HUES48 (cell line): Measurements from ENCODE around the gene DCXR.

Experiments used
- H3K27ac ChIP-seq: one replicate; pipeline ENCODE4 v1.7.0; 2013; ENCODE audit warnings: low read depth, low read length, inconsistent platforms
- H3K27me3 ChIP-seq: 2 replicates; pipeline ENCODE4 v1.6.1; 2013; ENCODE audit warnings: mild to moderate bottlenecking, low read length; ENCODE audit not compliant: control insufficient read depth, insufficient read depth
- H3K36me3 ChIP-seq: 2 replicates; pipeline ENCODE4 v1.6.1; 2013; ENCODE audit warnings: low read length; ENCODE audit not compliant: control insufficient read depth, insufficient read depth
- H3K4me1 ChIP-seq: 2 replicates; pipeline ENCODE4 v1.6.1; 2013; ENCODE audit warnings: mild to moderate bottlenecking, low read length; ENCODE audit not compliant: control insufficient read depth, insufficient read depth
- H3K4me3 ChIP-seq: 2 replicates; pipeline ENCODE4 v1.5.1; 2013; ENCODE audit warnings: mild to moderate bottlenecking, low read depth, low read length
- H3K9ac ChIP-seq: 2 replicates; pipeline ENCODE4 v1.6.1; 2013; ENCODE audit warnings: mild to moderate bottlenecking, low read depth, low read length, moderate library complexity
- H3K9me3 ChIP-seq: 2 replicates; pipeline ENCODE4 v1.6.1; 2013; ENCODE audit warnings: low read length; ENCODE audit not compliant: control insufficient read depth, insufficient read depth

DCXR gene

DNA sequence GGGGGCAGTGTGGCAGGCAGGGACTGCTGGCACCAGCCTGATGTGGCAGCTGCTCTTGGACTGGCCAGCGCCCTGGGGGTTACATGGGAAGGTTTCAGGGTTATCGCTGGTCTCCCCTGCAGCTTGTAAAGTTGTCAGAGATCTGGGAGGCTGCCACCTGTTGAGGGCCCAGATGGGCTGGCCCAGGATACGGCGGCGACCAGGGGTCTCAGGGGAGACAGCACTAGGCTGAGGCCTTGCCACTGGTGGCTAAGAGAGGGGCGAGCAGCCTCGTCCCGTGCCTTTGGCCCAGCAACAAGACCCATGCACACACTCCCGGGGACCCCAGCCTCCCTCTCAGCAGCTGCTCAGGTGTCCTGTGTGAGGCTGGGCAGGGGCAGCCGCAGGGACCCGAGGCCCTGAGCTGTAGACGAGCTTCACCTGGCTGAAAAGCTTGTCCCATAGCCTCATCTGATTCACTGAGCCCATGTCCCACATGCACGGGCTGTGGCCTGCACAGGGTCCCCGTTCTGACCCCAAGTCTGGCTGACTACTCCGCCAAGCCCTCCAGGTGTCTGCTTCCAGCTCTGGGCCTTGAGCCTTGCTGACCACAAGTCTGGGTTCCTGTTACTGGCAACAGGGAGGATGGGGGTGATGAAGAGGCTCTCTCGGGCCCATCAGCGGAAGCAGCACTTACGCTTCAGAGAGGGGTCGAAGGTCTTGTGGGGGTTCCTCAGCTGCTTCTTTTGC is 21.9 kb upstream of the DCXR start:
- Histone ChIP-seq H3K27me3 (no peaks in the 10 kb centered on the region), H3K27ac (no peak overlapping the region), H3K9me3 (no peaks in the 10 kb centered on the region), H3K4me3 (no peak overlapping the region), H3K4me1 (no peaks in the 10 kb centered on the region), H3K9ac (no peak overlapping the region), H3K36me3 (peaks cover 95% of the 10 kb centered on the region)

DNA sequence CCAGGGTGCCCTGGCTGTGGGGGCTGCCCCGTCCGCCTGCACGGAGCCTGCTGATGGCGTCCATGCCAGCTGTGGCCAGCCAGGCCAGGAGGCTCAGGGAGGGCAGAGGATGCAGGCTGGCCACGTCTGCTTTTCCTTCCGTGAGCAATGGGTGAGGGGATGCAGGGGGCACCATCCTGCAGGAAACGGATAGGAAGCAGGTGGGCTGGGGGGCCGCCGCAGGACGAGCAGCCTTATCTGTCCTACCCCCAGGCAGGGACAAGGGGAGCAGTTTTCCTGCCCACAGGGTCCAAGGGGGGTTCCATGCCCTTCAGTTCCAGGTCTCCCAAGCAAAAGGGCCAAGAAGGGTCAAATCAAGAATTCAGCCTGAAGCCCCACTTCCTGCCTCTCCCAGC is 21.4 kb upstream of the DCXR start:
- H3K27ac ChIP-seq, result no peak overlapping the region
- H3K4me3 ChIP-seq, result no peak overlapping the region
- no peaks in the 10 kb centered on the region for H3K27me3 ChIP-seq
- H3K9me3 ChIP-seq, result no peaks in the 10 kb centered on the region
- no peak overlapping the region for H3K9ac ChIP-seq
- no peaks in the 10 kb centered on the region for H3K4me1 ChIP-seq
- peaks cover 95% of the 10 kb centered on the region for H3K36me3 ChIP-seq

DNA sequence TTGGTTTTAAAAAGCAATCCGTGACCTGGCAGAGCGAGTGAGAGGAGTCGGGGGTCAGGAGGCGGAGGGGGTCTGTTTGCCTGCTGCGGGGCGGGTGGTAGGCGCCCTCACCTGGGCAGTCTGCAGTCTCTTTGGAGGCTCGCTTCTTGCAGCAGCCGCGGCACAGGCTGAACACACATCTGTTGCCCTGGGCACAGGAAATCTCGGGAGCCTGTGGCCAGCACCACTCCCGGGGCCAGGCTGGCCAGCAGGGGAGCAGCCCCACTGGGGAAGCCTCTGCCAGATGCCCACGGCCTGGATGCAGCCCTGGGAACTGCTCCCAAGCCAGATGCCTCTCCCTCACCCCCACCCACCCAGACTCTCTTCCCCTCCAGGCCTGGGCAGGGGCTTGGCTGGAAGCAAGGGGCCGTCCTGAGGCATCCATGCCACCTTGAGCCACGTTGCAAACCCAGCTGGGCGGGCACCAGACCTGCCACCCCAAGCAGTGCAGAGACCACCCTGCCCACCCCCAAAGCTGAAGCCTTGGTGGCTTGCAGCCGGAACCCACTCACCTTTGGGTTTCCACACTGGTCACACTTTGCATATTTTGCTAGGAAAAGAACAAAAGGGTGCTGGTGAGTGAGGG is 20.8 kb upstream of the DCXR start:
- no peaks in the 10 kb centered on the region for H3K27me3 ChIP-seq
- H3K36me3 ChIP-seq, result peaks cover 95% of the 10 kb centered on the region
- no peaks in the 10 kb centered on the region for H3K4me1 ChIP-seq
- no peaks in the 10 kb centered on the region for H3K9me3 ChIP-seq
- no peak overlapping the region for H3K27ac ChIP-seq
- no peak overlapping the region for H3K4me3 ChIP-seq
- H3K9ac ChIP-seq, result no peak overlapping the region

DNA sequence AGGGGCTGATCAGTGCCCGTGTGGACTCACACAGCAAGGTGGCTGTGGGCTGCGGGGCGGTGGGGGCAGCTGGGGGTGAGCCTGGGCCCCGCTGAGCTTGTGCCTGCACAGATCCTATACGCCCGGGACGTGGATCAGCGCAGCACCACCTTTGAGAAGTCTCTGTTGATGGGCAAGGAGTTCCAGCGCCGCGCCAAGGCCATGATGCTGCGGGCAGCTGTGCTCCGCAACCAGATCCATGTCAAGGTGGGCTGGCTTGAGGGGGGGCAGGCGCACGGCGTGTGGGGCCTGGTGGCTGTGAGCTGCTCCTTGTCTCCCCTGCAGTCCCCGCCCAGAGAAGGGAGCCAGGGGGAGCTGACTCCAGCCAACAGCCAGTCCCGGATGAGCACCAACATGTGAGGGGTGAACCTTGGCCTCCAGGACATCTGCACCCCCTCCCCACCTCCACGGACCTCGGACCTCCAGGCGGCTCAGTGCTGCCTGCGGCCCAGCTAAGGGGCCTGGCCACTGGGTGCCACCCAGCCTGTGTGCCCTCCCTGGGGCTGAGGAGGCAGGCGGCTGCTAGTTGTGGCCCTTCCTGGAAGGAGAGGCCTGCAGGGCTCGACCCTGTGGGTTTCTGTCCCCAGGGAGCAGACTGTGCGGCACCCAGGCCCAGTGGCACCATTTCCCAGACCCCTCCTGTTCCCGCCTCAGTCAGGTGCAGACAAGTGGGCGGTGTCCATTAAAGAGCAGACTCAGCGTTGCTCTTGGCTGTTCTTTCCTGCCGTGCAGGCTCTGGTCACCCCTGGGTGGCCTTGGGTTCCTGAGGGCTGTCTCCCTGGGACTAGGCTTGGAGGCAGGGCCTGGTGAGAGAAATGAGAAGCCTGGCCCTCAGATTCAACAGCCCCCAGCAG is 19.5 kb upstream of the DCXR start:
- H3K27me3 ChIP-seq, result no peaks in the 10 kb centered on the region
- H3K4me3 ChIP-seq, result no peak overlapping the region
- no peaks in the 10 kb centered on the region for H3K9me3 ChIP-seq
- H3K36me3 ChIP-seq, result peaks cover 82% of the 10 kb centered on the region
- no peaks in the 10 kb centered on the region for H3K4me1 ChIP-seq
- no peak overlapping the region for H3K9ac ChIP-seq
- H3K27ac ChIP-seq, result no peak overlapping the region

DNA sequence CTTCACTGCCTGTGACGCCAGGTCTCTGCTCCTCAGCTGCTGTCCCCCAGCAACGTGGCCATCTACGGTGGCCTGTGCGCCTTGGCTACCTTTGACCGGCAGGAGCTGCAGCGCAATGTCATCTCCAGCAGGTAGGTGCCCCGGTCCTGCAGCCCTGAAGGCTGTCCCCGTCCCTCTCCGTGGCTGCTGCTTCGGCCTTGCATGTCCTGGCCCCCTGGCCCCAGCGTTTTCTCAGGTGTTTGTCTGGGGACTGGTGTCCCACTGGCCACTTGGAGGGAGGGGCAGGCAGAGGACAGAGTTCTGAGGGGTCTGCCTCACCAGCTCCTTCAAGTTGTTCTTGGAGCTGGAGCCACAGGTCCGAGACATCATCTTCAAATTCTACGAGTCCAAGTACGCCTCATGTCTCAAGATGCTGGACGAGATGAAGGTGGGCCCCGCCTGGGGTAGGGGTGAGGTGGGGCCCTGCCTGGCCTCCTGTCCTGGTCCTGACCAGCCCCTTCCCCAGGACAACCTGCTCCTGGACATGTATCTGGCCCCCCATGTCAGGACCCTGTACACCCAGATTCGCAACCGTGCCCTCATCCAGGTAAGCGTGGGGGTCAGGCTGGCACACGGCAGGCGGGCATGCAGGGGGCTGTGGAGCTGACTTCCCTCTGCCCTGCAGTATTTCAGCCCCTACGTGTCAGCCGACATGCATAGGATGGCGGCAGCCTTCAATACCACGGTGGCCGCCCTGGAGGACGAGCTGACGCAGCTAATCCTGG is 18.6 kb upstream of the DCXR start:
- no peak overlapping the region for H3K4me3 ChIP-seq
- no peak overlapping the region for H3K27ac ChIP-seq
- H3K27me3 ChIP-seq, result no peaks in the 10 kb centered on the region
- H3K9ac ChIP-seq, result no peak overlapping the region
- H3K9me3 ChIP-seq, result no peaks in the 10 kb centered on the region
- no peaks in the 10 kb centered on the region for H3K4me1 ChIP-seq
- H3K36me3 ChIP-seq, result peaks cover 75% of the 10 kb centered on the region

DNA sequence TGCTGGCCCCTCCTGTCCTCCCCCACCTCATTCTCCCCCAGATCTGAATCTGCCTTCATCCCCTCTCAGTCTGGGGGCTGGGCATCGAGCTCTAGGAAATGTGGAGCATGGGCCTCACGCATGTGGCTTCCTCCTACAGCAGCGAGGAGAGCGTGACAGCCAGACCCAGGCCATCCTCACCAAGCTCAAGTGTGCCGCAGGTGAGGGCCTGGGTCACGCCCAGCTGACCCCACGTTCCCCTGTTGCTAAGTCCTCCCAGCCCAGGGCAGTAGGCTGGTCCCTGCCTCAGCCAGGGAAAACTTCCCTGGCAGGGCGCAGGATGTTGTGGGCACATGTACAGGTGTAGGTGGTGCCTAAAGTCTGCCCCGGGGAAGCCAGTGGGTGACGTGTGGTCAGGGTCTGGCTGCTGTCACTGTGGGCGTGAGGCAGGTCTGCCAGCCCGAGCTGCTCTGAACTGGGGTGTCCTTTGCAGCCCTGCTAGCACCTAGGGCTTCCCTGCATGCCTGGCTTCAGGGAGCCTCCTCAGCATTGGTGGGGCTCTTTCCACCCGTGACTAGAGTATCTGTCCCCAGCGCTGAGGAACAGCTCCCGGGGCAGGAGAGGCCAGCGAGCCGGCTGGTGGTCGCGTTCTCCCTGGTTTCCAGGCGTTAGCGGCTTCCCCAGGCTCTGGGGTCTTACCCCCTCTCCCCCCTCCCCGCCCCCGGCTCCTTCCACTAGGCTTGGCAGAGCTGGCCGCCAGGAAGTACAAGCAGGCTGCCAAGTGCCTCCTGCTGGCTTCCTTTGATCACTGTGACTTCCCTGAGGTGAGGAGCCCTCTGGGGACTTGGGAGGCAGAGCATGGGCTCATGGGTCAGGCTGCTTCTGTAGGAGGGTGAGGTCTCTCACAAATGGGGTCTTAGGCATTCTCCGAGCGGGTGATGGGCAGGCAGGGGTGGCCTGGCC is 17.8 kb upstream of the DCXR start:
- H3K36me3 ChIP-seq, result peaks cover 67% of the 10 kb centered on the region
- H3K27me3 ChIP-seq, result no peaks in the 10 kb centered on the region
- H3K4me3 ChIP-seq, result no peak overlapping the region
- no peak overlapping the region for H3K9ac ChIP-seq
- no peak overlapping the region for H3K27ac ChIP-seq
- no peaks in the 10 kb centered on the region for H3K9me3 ChIP-seq
- H3K4me1 ChIP-seq, result no peaks in the 10 kb centered on the region

DNA sequence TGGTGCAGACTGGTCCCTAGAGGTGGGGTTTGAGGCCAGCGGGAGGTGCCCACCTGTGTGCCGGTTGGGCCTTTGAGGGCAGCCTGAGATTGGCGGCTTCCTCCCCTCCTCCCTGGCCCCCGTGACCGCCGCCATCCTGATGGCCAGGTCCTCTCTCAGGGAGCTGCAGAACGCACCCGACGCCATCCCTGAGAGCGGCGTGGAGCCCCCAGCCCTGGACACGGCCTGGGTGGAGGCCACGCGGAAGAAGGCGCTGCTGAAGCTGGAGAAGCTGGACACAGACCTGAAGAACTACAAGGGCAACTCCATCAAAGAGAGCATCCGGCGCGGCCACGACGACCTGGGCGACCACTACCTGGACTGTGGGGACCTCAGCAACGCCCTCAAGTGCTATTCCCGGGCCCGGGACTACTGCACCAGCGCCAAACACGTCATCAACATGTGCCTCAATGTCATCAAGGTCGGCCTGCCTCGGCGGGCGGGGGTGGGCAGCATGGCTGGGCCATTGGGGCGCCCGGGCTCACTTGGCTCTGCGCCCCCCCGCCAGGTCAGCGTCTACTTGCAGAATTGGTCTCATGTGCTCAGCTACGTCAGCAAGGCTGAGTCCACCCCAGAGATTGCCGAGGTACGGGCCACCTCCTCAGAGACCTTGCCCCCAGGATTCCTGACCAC is 17.0 kb upstream of the DCXR start:
- H3K9ac ChIP-seq, result no peak overlapping the region

DNA sequence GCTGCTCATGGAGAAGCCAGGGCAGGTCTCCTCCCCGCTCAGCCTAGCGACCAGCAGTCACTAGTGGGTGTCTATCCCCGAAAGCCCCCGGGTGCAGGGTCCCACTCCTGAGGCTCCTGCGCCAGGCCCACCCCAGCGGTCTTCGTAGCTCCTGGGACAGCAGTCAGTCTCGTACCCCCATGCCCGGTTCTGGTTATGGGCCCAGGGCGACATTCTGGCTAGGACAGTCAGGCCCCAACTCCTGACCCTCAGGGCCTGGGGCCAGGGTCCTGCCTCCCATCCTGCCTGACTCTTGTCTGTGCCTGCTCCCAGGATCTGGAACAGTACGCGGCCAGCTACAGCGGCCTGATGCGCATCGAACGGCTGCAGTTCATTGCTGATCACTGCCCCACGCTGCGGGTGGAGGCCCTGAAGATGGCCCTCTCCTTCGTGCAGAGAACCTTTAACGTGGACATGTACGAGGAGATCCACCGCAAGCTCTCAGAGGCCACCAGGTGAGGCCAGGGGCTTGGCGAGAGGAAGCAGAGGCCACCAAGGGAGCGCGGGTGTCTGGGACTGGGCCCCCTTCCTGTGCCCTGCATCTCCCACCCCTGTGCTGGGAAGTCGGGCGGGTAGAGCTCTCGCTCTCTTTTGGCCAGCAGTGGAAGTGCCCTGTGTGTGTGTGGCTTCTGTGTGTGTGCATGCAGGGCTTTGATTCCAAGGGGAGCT is 16.2 kb upstream of the DCXR start:
- no peaks in the 10 kb centered on the region for H3K27me3 ChIP-seq
- peaks cover 70% of the 10 kb centered on the region for H3K36me3 ChIP-seq
- H3K9me3 ChIP-seq, result no peaks in the 10 kb centered on the region
- no peak overlapping the region for H3K4me3 ChIP-seq
- H3K4me1 ChIP-seq, result no peaks in the 10 kb centered on the region
- no peak overlapping the region for H3K27ac ChIP-seq
- no peak overlapping the region for H3K9ac ChIP-seq

More for the DNA sequence above, 17.0 kb upstream of the DCXR start:
- Histone ChIP-seq H3K9me3 (no peaks in the 10 kb centered on the region), H3K36me3 (peaks cover 67% of the 10 kb centered on the region), H3K27me3 (no peaks in the 10 kb centered on the region), H3K27ac (no peak overlapping the region), H3K4me3 (no peak overlapping the region), H3K4me1 (no peaks in the 10 kb centered on the region)

DNA sequence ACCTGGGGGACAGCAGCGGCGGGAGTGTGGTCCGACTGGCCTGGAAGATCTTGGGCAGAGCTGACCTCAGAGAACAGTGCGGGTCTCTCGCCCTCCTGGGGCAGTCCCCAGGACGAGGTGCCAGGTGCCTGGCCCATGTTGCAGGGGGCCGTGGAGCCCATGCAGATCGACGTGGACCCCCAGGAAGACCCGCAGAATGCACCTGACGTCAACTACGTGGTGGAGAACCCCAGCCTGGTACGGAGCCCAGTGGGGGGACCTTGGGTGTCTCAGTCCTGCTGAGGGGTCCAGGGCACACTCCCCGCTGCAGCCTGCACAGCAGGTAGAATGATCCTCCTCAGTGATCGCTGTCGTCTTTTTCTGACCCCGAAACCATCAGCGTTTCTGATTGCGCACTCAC is 15.6 kb upstream of the DCXR start:
- Histone ChIP-seq H3K27me3 (no peaks in the 10 kb centered on the region), H3K4me3 (peak overlapping the region; percentile 89; the same call in 1 of the 2 replicates), H3K4me1 (no peaks in the 10 kb centered on the region), H3K27ac (no peak overlapping the region), H3K36me3 (peaks cover 68% of the 10 kb centered on the region), H3K9ac (no peak overlapping the region), H3K9me3 (no peaks in the 10 kb centered on the region)
